Measurements from ENCODE around the gene CLIP3. TPM values are rescaled to one million over a fixed set of nuclear protein-coding genes. Genes with fewer than 3 reads are reported as not detected.
"Not testable (repeated sequence)": the region's sequence is repeated elsewhere in the genome, so short reads cannot be mapped to it uniquely, and the experiment has no call there.

CLIP3 gene
- total RNA-seq, 1 experiment from 2014 or later = 3.1 TPM

DNA sequence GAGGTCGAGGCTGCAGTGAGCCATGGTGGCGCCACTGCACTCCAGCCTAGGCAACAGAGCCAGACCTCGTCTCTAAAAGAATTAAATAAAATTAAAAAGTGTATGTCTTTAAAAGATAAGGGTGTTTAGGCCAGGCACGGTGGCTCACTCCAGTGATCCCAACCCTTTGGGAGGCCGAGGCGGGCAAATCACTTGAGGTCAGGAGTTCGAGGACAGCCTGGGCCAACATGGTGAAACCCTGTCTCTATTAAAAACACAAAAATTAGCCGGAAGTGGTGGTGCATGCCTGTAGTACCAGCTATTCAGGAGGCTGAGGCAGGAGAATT is 45.1 kb downstream of the CLIP3 start:
- H3K9me3 Mint-ChIP-seq (ENCODE audit: low read depth, unreplicated experiment) = peaks cover 4% of the 10 kb centered on the region
- H3K4me3 Mint-ChIP-seq (ENCODE audit: low read depth, unreplicated experiment) = peak overlapping the region; percentile 59
- no peaks in the 10 kb centered on the region for H3K4me1 Mint-ChIP-seq (ENCODE audit: low read depth, unreplicated experiment)
- CTCF ChIA-PET = no interaction called here
- no TSS peak for BruUV-seq (replicated peaks)
- TF ChIP-seq, protein P1, sequence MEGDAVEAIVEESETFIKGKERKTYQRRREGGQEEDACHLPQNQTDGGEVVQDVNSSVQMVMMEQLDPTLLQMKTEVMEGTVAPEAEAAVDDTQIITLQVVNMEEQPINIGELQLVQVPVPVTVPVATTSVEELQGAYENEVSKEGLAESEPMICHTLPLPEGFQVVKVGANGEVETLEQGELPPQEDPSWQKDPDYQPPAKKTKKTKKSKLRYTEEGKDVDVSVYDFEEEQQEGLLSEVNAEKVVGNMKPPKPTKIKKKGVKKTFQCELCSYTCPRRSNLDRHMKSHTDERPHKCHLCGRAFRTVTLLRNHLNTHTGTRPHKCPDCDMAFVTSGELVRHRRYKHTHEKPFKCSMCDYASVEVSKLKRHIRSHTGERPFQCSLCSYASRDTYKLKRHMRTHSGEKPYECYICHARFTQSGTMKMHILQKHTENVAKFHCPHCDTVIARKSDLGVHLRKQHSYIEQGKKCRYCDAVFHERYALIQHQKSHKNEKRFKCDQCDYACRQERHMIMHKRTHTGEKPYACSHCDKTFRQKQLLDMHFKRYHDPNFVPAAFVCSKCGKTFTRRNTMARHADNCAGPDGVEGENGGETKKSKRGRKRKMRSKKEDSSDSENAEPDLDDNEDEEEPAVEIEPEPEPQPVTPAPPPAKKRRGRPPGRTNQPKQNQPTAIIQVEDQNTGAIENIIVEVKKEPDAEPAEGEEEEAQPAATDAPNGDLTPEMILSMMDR (IDR thresholded peaks at IDR 0.05; ENCODE audit: unreplicated experiment) = no peak
- intact Hi-C loops (cut with micrococcal nuclease; ENCODE audit: unreplicated experiment) = no loop called here
- H3K27ac Mint-ChIP-seq (ENCODE audit: unreplicated experiment) = no peak overlapping the region
- no peak for DNase-seq
- peaks cover 77% of the 10 kb centered on the region for H3K27me3 Mint-ChIP-seq (ENCODE audit: unreplicated experiment)
- peaks cover 5% of the 10 kb centered on the region for H3K36me3 Mint-ChIP-seq (ENCODE audit: insufficient read depth, unreplicated experiment)

DNA sequence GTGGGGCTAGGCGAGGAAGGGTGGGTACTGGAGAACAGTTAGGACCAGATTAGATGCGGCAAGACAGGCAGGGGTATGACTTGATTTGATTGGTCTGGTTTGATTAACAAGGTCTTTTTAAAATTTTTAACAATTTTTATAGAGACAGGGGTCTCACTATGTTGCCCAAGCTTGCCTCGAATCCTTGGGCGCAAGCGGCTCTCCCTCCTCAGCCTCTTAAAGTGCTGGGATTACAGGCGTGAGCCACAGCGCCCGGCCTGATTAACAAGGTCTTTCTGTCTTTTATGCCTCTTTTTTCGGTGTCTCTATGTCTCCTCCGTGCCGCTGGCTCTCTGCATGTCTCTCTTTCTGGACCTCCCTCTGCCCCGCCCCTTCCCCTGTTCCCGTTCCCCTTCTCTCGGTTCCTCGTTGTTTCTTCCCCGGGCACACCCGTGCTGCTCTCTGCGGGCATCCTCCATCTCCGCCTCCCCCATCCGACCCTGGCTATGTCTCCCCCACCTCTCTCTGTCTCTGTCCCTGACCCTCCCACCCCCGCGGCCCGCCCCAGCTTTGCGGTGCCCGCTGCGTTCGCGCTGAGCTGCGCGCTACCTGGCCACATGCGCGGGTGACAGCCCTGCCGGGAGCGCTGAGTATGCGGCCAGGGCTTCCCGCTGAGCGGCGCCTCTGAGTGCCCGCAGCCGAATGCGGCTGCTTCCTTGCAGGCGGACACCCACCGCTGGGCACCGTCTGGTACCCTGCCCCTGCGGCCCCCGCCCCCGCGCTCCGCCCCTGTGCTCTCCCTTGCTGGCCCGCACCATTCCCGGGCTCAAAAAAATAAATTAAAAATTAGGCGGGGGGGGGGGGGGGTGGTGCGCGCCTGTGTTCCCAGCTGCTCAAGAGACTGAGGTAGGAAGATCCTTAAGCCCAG is 45.8 kb downstream of the CLIP3 start:
- Mint-ChIP-seq H3K36me3 (ENCODE audit: insufficient read depth, unreplicated experiment) (peaks cover 5% of the 10 kb centered on the region), H3K27ac (ENCODE audit: unreplicated experiment) (no peak overlapping the region), H3K4me1 (ENCODE audit: low read depth, unreplicated experiment) (no peaks in the 10 kb centered on the region), H3K9me3 (ENCODE audit: low read depth, unreplicated experiment) (peaks cover 4% of the 10 kb centered on the region), H3K4me3 (ENCODE audit: low read depth, unreplicated experiment) (peak overlapping the region; percentile 59), H3K27me3 (ENCODE audit: unreplicated experiment) (peaks cover 83% of the 10 kb centered on the region)
- DNase-seq = peak; percentile 49
- TF ChIP-seq, protein P1 (IDR thresholded peaks at IDR 0.05; ENCODE audit: unreplicated experiment) = no peak
- BruUV-seq (replicated peaks) = no TSS peak
- intact Hi-C loops (cut with micrococcal nuclease; ENCODE audit: unreplicated experiment) = no loop called here
- CTCF ChIA-PET = no interaction called here

DNA sequence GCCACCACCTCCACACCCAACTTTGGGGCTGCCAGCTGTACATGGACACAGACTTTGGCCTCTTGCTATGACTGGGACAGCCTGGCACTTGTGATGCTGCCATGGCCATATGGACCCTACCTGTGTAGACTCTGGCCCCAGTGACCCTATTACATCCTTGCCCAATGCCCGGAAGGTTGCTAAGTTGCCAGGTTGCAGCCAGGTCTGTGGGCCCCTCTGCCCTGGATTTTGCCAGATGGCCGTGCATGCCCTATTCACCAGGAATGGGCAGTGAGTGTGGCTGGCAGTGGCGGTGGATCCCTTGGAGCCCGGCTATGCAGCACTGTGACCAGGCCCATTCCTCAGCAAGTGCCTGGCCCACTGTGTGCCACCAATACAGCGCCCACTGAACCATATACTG is 46.6 kb downstream of the CLIP3 start:
- peak overlapping the region; percentile 59 for H3K4me3 Mint-ChIP-seq (ENCODE audit: low read depth, unreplicated experiment)

DNA sequence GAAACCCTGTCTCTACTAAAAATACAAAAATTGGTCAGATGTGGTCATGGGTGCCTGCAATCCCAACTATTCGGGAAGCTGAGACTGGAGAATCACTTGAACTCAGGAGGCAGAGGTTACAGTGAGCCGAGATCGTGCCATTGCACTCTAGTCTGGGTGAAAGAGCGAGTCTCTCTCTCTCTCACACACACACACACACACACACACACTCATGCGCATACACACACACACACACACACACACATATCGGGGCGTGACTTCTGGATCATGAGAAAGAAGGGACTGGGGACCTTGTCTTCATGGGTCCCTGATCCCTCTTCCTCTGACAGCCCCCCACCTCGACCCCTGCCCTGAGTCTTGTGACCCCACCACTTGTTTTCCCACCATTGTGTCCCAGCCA is 49.5 kb downstream of the CLIP3 start:
- DNase-seq = no peak
- Mint-ChIP-seq H3K27ac (ENCODE audit: unreplicated experiment) (no peak overlapping the region), H3K4me1 (ENCODE audit: low read depth, unreplicated experiment) (no peaks in the 10 kb centered on the region), H3K36me3 (ENCODE audit: insufficient read depth, unreplicated experiment) (peaks cover 5% of the 10 kb centered on the region), H3K9me3 (ENCODE audit: low read depth, unreplicated experiment) (peaks cover 2% of the 10 kb centered on the region), H3K27me3 (ENCODE audit: unreplicated experiment) (peaks cover 93% of the 10 kb centered on the region), H3K4me3 (ENCODE audit: low read depth, unreplicated experiment) (no peak overlapping the region)
- intact Hi-C loops (cut with micrococcal nuclease; ENCODE audit: unreplicated experiment) = no loop called here
- CTCF ChIA-PET = interaction anchor here (0.5 kb wide), 1 partner anchor 11 kb away, joined by 3 read pairs; no protein-coding TSS in a partner anchor
- TF ChIP-seq, protein P1 (IDR thresholded peaks at IDR 0.05; ENCODE audit: unreplicated experiment) = no peak
- BruUV-seq (replicated peaks) = no TSS peak

More for the DNA sequence above, 46.6 kb downstream of the CLIP3 start:
- intact Hi-C loops (cut with micrococcal nuclease; ENCODE audit: unreplicated experiment) = no loop called here
- Mint-ChIP-seq H3K9me3 (ENCODE audit: low read depth, unreplicated experiment) (peaks cover 4% of the 10 kb centered on the region), H3K27ac (ENCODE audit: unreplicated experiment) (no peak overlapping the region), H3K27me3 (ENCODE audit: unreplicated experiment) (peaks cover 90% of the 10 kb centered on the region), H3K36me3 (ENCODE audit: insufficient read depth, unreplicated experiment) (peaks cover 5% of the 10 kb centered on the region), H3K4me1 (ENCODE audit: low read depth, unreplicated experiment) (no peaks in the 10 kb centered on the region)
- TF ChIP-seq, protein P1 (IDR thresholded peaks at IDR 0.05; ENCODE audit: unreplicated experiment) = no peak
- CTCF ChIA-PET = no interaction called here
- BruUV-seq (replicated peaks) = no TSS peak
- DNase-seq = no peak

DNA sequence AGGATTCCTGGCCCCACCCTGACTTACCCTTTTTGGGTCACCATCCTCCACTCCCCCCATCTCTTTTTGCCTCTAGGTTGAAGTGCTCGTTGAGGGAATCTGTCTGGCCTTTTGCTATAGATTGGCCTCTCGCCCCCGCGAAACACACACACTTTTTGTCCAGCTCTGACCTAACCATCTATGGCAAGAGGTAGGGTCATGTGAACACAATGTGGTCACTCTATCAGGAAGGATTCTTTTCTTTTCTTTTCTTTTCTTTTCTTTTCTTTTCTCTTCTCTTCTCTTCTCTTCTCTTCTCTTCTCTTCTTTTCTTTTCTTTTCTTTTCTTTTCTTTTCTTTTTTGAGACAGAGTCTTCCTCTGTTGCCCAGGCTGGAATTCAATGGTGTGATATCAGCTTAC is 51.7 kb downstream of the CLIP3 start:
- CTCF ChIA-PET; H3K4me1 Mint-ChIP-seq (ENCODE audit: low read depth, unreplicated experiment); DNase-seq; H3K9me3 Mint-ChIP-seq (ENCODE audit: low read depth, unreplicated experiment); intact Hi-C loops (cut with micrococcal nuclease; ENCODE audit: unreplicated experiment); H3K4me3 Mint-ChIP-seq (ENCODE audit: low read depth, unreplicated experiment); H3K36me3 Mint-ChIP-seq (ENCODE audit: insufficient read depth, unreplicated experiment); BruUV-seq (replicated peaks); H3K27ac Mint-ChIP-seq (ENCODE audit: unreplicated experiment): not testable (repeated sequence)
- peaks cover 87% of the 10 kb centered on the region for H3K27me3 Mint-ChIP-seq (ENCODE audit: unreplicated experiment)

Measured in Calu3 (cell line).